H1 (cell line): ENCODE data around the gene ZC3HAV1. TPM values are rescaled to one million over a fixed set of nuclear protein-coding genes. Genes with fewer than 3 reads are reported as not detected.

Experiments used
- CHD2 ChIP-seq: IDR thresholded peaks from 2 replicates; pipeline ENCODE4 v1.6.1; 2012; ENCODE audit warnings: low read length, improper control_type of control experiment
- CTBP2 ChIP-seq: IDR thresholded peaks from 2 replicates; pipeline ENCODE4 v1.7.0; 2011; ENCODE audit warnings: borderline replicate concordance, mild to moderate bottlenecking, moderate library complexity, mixed read lengths, low read length; ENCODE audit not compliant: insufficient read depth, insufficient read length
- EZH2 ChIP-seq: fragments of 200-600 bp; sonication (generic); IDR thresholded peaks from 2 replicates; pipeline ENCODE4 v1.7.1; 2012; ENCODE audit warnings: low read depth, mild to moderate bottlenecking, moderate library complexity, low read length, inconsistent platforms; ENCODE audit not compliant: severe bottlenecking
- GTF2F1 ChIP-seq: IDR thresholded peaks from 2 replicates; pipeline ENCODE4 v1.6.1; 2012; ENCODE audit warnings: low read depth, low read length, improper control_type of control experiment, borderline replicate concordance
- KDM4A ChIP-seq: IDR thresholded peaks from one replicate; pipeline ENCODE4 v1.7.1; 2012; ENCODE audit warnings: low read depth, mild to moderate bottlenecking, moderate library complexity, low read length, inconsistent platforms; ENCODE audit not compliant: severe bottlenecking
- POU5F1 ChIP-seq: IDR thresholded peaks from 2 replicates; pipeline ENCODE4 v1.6.1; 2011; ENCODE audit warnings: low read depth, mild to moderate bottlenecking, low read length, moderate library complexity
- RAD21 ChIP-seq, 2 experiments: IDR thresholded peaks in 1 of 2; conservative IDR thresholded peaks in 1 of 2; 2 replicates each; pipeline ENCODE4 v1.6.1; 2011; ENCODE audit warnings: low read depth in 2 of 2, low read length in 2 of 2, improper control_type of control experiment in 1 of 2, inconsistent platforms in 1 of 2, mild to moderate bottlenecking in 1 of 2, moderate library complexity in 1 of 2
- RNF2 ChIP-seq: fragments of 200-900, 300-1000 bp; sonication (generic); IDR thresholded peaks from 2 replicates; pipeline ENCODE4 v1.7.1; 2016; ENCODE audit warnings: borderline replicate concordance, low read depth, mild to moderate bottlenecking, antibody characterized with exemption, low read length; ENCODE audit not compliant: poor library complexity, severe bottlenecking; ENCODE audit errors: missing control alignments
- SAP30 ChIP-seq: fragments of 300-600 bp; sonication (generic); IDR thresholded peaks from 2 replicates; pipeline ENCODE4 v1.7.1; 2012; ENCODE audit warnings: low read length, moderate library complexity, mild to moderate bottlenecking, inconsistent platforms; ENCODE audit not compliant: insufficient read depth, insufficient replicate concordance
- SIRT6 ChIP-seq: IDR thresholded peaks from one replicate; pipeline ENCODE4 v1.7.1; 2012; ENCODE audit warnings: low read length, inconsistent platforms
- SIX5 ChIP-seq: IDR thresholded peaks from 2 replicates; pipeline ENCODE4 v1.6.1; 2011; ENCODE audit warnings: mild to moderate bottlenecking, low read depth, low read length
- SP2 ChIP-seq: IDR thresholded peaks from 2 replicates; pipeline ENCODE4 v1.6.1; 2012; ENCODE audit warnings: mild to moderate bottlenecking, low read length, inconsistent platforms
- SUZ12 ChIP-seq: fragments of 200-600 bp; sonication (generic); IDR thresholded peaks from 2 replicates; pipeline ENCODE4 v1.6.1; 2012; ENCODE audit warnings: mild to moderate bottlenecking, inconsistent platforms, low read length, moderate library complexity, mixed read lengths
- TEAD4 ChIP-seq: IDR thresholded peaks from 2 replicates; pipeline ENCODE4 v1.6.1; 2012; ENCODE audit warnings: low read depth, low read length, inconsistent platforms, mixed read lengths
- YY1 ChIP-seq: IDR thresholded peaks from 2 replicates; pipeline ENCODE4 v1.6.1; 2011; ENCODE audit warnings: low read depth, mild to moderate bottlenecking, low read length
- polyA plus RNA-seq, 7 experiments: library from polyadenylated mRNA; depleted of rRNA in 3 of 7; stranded (reverse) in 5 of 7; unstranded in 2 of 7; fragments of >200 nt in 5 of 7; fragments of 200-250 nt in 2 of 7; gene quantifications; 1 replicate in 5 of 7; 2 replicates in 1 of 7; 4 replicates in 1 of 7; pipeline versions ENCODE4 v1.2.1 to v1.2.3, GENCODE V29; 2011 to 2013; ENCODE audit warnings: missing spikeins in 2 of 7, mixed read lengths in 2 of 7
- total RNA-seq: library from RNA; stranded (reverse); fragmentation: NEBNext Ultra II Directional; extraction: Animal tissue kit (Norgen Biotek cat#: 25700); gene quantifications from 2 replicates; pipeline ENCODE4 v1.2.1, GENCODE V29; 2021
- TF ChIP-seq, protein P1 (sequence below), 3 experiments: IDR thresholded peaks; 1 replicate in 2 of 3; 2 replicates in 1 of 3; pipeline versions ENCODE4 v1.5.1 to v1.6.1; 2011; ENCODE audit warnings: low read length in 3 of 3, mild to moderate bottlenecking in 3 of 3, inconsistent platforms in 2 of 3, low read depth in 1 of 3, moderate library complexity in 1 of 3; ENCODE audit not compliant: insufficient read depth in 1 of 3; ENCODE audit errors: control extremely low read depth in 1 of 3
- TF ChIP-seq, protein P2 (sequence below): IDR thresholded peaks from 2 replicates; pipeline ENCODE4 v1.6.1; 2012; ENCODE audit warnings: low read length, inconsistent platforms
- TF ChIP-seq, protein P3 (sequence below): IDR thresholded peaks from 2 replicates; pipeline ENCODE4 v1.6.1; 2012; ENCODE audit warnings: inconsistent platforms

The ZC3HAV1 gene
- total and polyA plus RNA-seq, 2 of the 8 experiments (the other 6 are each of a cell fraction or from before 2014, with no cell fraction given), result 22.5 to 43.4 TPM

DNA sequence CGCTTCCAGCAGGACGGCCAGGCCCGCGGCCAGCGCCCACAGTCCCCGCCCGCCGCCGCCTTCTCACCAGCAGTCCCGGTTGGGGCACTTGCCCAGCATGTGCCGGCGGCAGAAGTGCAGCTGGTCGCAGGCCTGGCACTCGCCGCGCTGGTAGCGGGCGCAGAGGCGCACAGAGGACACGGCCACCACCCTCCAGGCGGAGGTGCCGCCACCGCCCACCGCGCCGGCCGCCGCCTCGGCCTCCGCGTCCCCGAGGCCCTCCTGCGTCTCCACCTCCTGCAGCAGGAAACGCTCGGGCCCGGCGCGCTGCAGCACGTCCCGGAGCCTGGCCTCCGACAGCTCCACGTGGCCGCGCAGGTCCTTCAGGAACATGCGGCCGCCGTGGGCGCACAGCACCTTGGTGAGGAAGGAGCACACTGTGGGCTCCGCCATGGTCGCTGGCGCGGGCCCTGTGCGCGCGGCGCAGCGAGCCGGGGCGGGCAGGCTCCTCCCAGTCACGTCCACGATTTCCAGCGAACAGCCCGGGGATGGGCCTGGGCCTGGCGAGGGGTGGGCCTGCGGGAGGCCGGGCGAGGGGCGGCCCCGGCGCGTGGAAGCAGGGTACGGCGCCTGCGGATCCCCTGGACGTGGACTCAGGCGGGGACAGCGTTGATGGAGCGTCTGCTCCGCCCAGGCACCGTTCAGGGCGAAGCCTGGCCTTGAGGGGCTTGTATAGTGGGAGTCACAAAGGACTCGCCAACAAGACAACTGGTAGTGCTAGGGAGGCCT, 73.8 kb downstream of the ZC3HAV1 start, which contains the start of gene ZC3HAV1L (continued):
- TF ChIP-seq, protein P1, sequence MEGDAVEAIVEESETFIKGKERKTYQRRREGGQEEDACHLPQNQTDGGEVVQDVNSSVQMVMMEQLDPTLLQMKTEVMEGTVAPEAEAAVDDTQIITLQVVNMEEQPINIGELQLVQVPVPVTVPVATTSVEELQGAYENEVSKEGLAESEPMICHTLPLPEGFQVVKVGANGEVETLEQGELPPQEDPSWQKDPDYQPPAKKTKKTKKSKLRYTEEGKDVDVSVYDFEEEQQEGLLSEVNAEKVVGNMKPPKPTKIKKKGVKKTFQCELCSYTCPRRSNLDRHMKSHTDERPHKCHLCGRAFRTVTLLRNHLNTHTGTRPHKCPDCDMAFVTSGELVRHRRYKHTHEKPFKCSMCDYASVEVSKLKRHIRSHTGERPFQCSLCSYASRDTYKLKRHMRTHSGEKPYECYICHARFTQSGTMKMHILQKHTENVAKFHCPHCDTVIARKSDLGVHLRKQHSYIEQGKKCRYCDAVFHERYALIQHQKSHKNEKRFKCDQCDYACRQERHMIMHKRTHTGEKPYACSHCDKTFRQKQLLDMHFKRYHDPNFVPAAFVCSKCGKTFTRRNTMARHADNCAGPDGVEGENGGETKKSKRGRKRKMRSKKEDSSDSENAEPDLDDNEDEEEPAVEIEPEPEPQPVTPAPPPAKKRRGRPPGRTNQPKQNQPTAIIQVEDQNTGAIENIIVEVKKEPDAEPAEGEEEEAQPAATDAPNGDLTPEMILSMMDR (IDR thresholded peaks at IDR 0.05; ENCODE audit: control extremely low read depth in 1 of 3, insufficient read depth in 1 of 3, low read depth in 1 of 3, low read length in 3 of 3), result no peak
- TF ChIP-seq, protein P2, sequence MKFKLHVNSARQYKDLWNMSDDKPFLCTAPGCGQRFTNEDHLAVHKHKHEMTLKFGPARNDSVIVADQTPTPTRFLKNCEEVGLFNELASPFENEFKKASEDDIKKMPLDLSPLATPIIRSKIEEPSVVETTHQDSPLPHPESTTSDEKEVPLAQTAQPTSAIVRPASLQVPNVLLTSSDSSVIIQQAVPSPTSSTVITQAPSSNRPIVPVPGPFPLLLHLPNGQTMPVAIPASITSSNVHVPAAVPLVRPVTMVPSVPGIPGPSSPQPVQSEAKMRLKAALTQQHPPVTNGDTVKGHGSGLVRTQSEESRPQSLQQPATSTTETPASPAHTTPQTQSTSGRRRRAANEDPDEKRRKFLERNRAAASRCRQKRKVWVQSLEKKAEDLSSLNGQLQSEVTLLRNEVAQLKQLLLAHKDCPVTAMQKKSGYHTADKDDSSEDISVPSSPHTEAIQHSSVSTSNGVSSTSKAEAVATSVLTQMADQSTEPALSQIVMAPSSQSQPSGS, result no peak
- TF ChIP-seq EZH2, result peak; percentile 30
- TF ChIP-seq CHD2, result no peak
- TF ChIP-seq SIX5, result no peak
- TF ChIP-seq YY1, result no peak
- no peak for TF ChIP-seq TEAD4
- no peak for TF ChIP-seq SP2
- no peak for TF ChIP-seq RAD21 (IDR thresholded peaks at IDR 0.05 in 1 of 2, conservative IDR thresholded peaks at IDR 0.05 in 1 of 2; ENCODE audit: low read depth in 2 of 2, low read length in 2 of 2)
- no peak for TF ChIP-seq SIRT6
- no peak; the same call in 1 of the 2 replicates for TF ChIP-seq GTF2F1
- TF ChIP-seq, protein P3, sequence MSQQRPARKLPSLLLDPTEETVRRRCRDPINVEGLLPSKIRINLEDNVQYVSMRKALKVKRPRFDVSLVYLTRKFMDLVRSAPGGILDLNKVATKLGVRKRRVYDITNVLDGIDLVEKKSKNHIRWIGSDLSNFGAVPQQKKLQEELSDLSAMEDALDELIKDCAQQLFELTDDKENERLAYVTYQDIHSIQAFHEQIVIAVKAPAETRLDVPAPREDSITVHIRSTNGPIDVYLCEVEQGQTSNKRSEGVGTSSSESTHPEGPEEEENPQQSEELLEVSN, result peak; percentile 56
- TF ChIP-seq SUZ12, result no peak
- peak; percentile 89 for TF ChIP-seq KDM4A
- TF ChIP-seq POU5F1, result no peak
- no peak for TF ChIP-seq RNF2
- no peak for TF ChIP-seq SAP30
- no peak for TF ChIP-seq CTBP2
